Frontal cortex (tissue), 4 donors: ENCODE measurements around the gene ARHGAP15. TPM values are rescaled to one million over a fixed set of nuclear protein-coding genes. Genes with fewer than 3 reads are reported as not detected.
"Not testable (repeated sequence)": the region's sequence is repeated elsewhere in the genome, so short reads cannot be mapped to it uniquely, and the experiment has no call there.

Experiments
- DNase-seq, 2 donors: peaks; one replicate each; pipeline ENCODE4 v3.0.0; 2012; ENCODE audit warnings: low spot score in 2 of 2
- FAIRE-seq: peaks from 2 replicates; lab custom pipeline; 2012; peaks lifted over from hg19 to GRCh38; lab: Jason Lieb, UNC
- total RNA-seq: library from RNA; depleted of rRNA; stranded (reverse); fragments of >200 nt; gene quantifications from one replicate; pipeline ENCODE4 v1.2.3, GENCODE V29; 2014
- donor health status: control.
- donor health status: control.
- donor health status: control.

Gene ARHGAP15
- total RNA-seq, 1 donor from 2014 or later = 19.2 TPM

GRCh38 chr2:143535802-143536201 lies 406.6 kb downstream of the ARHGAP15 start:
- DNase-seq (no peak), FAIRE-seq (peak; percentile 19)

GRCh38 chr2:143541899-143542298 lies 412.7 kb downstream of the ARHGAP15 start:
- FAIRE-seq, DNase-seq: not testable (repeated sequence)

GRCh38 chr2:143545059-143545948 lies 416.1 kb downstream of the ARHGAP15 start:
- DNase-seq (no peak), FAIRE-seq (no peak)

GRCh38 chr2:143545949-143546255 lies 416.7 kb downstream of the ARHGAP15 start:
- no peak for FAIRE-seq
- DNase-seq = no peak

- FAIRE-seq = no peak
- no peak for DNase-seq
Measured at GRCh38 chr2:143548032-143548431, 418.8 kb downstream of the ARHGAP15 start.

- no peak for FAIRE-seq
- no peak for DNase-seq
Measured at GRCh38 chr2:143550500-143550899, 421.3 kb downstream of the ARHGAP15 start.

- no peak for DNase-seq
- FAIRE-seq = no peak
Measured at GRCh38 chr2:143551971-143552650, 422.9 kb downstream of the ARHGAP15 start.

- DNase-seq (no peak), FAIRE-seq (no peak)
Measured at GRCh38 chr2:143553261-143553660, 424.0 kb downstream of the ARHGAP15 start.

GRCh38 chr2:143558665-143559064 lies 429.4 kb downstream of the ARHGAP15 start:
- DNase-seq = no peak
- FAIRE-seq = no peak

- no peak for DNase-seq
- no peak for FAIRE-seq
Measured at GRCh38 chr2:143559147-143559546, 429.9 kb downstream of the ARHGAP15 start.

GRCh38 chr2:143560724-143561123 lies 431.5 kb downstream of the ARHGAP15 start:
- DNase-seq (no peak), FAIRE-seq (no peak)

GRCh38 chr2:143564419-143564818 lies 435.2 kb downstream of the ARHGAP15 start:
- FAIRE-seq (no peak), DNase-seq (no peak)

GRCh38 chr2:143571747-143572146 lies 442.5 kb downstream of the ARHGAP15 start:
- DNase-seq (no peak), FAIRE-seq (no peak)

GRCh38 chr2:143572421-143572820 lies 443.2 kb downstream of the ARHGAP15 start:
- FAIRE-seq = no peak
- no peak for DNase-seq

GRCh38 chr2:143574069-143574468 lies 444.9 kb downstream of the ARHGAP15 start:
- DNase-seq (no peak), FAIRE-seq (no peak)

GRCh38 chr2:143575340-143575739 lies 446.1 kb downstream of the ARHGAP15 start:
- DNase-seq (no peak), FAIRE-seq (no peak)

GRCh38 chr2:143577489-143577888 lies 448.3 kb downstream of the ARHGAP15 start:
- no peak for FAIRE-seq
- no peak for DNase-seq

GRCh38 chr2:143579456-143579855 lies 450.2 kb downstream of the ARHGAP15 start:
- no peak for DNase-seq
- no peak for FAIRE-seq

GRCh38 chr2:143581134-143581533 lies 451.9 kb downstream of the ARHGAP15 start:
- FAIRE-seq = no peak

GRCh38 chr2:143582046-143582747 lies 453.0 kb downstream of the ARHGAP15 start:
- no peak for DNase-seq
- FAIRE-seq = no peak

More at GRCh38 chr2:143581134-143581533, 451.9 kb downstream of the ARHGAP15 start:
- no peak for DNase-seq

GRCh38 chr2:143584936-143585335 lies 455.7 kb downstream of the ARHGAP15 start:
- DNase-seq = no peak
- FAIRE-seq = no peak
